CD4-positive, alpha-beta T cell treated with Interleukin-2 at 100 ng/mL for 4 hours (primary cell): ENCODE data around the gene WBP2NL.

ENCODE experiments used
- DNase-seq: peaks from one replicate; pipeline ENCODE4 v3.0.0-alpha.2; 2020; ENCODE audit warnings: low spot score

WBP2NL gene

DNA sequence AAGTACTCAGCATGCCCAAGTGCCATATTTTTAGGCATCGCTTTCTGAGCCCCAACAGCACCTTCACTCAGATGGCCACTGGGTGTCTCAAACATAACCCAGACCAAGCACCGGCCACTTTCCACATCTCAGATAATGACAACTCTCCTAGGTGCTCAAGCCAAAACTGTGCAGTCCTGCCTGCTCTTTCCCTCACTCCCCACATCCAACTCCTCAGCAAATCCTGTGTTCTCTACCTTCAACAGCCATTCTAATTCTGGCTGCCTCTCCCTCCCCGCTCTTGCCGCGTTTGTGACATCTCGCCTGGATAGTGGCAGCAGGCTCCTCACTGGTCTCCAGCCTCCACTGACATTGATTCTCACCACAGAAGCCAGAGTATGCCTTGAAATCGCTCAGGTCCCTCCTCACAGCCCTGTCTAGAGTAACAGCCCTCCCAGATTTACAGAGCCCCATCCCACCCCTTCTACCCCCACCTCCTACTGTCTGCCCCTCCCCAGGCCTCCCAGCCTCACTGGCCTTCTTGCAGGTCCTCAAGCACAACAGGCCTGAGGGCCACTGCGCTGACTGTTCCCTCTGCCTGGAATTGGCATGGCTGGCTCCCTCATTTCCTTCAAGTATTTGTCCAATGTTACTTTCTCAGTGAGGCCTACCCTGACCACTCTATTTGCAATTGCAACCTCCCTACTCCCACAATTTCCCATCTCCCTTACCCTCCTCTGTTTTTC, 74.2 kb downstream of the WBP2NL start:
- no peak for DNase-seq

DNA sequence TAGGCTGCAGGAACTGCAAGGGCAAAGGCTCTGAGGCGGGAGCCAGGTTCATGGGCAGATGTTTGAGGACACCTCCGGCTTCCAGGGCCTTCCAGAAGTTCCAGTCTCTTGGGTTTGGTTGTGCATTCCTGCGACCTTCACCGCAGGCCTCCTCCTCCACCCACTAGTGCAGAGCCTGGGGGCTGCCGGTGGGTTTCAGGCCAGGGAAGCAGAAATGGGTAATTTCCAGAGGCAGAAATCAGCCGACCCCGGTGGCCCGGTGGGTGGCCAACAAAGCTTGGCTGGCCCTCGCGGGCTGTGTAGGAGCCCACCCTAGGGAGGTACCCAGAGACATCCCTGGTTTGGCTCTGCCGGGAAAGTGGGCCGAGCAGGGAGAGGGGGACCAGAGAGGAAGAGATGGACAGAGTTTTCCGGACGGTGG, 75.0 kb downstream of the WBP2NL start:
- no peak for DNase-seq

DNA sequence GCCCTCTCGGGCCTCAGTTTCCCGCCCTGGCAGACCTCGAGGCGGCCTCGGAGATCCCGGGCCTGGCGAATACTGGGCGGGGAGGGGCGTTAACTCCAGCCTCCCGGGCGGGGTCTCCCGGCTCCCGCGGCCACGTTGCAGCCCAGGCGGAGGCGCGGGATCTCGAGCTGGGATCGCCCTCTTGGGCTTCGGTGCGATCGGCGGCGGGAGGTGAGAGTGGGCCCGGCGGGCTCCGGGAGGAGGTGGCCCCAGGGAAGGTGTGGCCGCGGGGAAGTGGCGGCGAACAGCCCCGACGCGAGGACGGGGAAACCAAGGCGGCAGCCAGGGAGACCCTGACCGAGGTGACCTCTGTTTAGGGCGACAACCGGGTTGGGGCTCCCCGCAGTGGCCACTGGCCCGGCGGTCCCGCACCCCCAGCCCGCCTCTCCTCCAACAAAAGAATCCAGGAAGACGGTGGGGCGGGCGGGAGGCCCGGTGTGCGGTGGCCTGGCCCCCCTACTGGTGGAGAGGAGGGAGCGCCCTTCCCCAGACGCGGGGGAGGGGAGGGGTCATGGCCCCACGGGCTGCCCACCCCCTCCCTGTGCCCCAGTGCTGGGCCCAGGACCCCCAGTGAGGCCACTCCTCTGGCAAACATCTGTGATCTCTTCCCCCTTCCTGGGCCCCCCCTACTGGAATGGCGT, 75.7 kb downstream of the WBP2NL start, which contains the start of gene PHETA2:
Gene PHETA2 (plus strand): TSS at position 117 of the 680 bp plus-strand sequence. CDS start 3,046 bp downstream, outside the sequence.
- DNase-seq, result peak; percentile 50

DNA sequence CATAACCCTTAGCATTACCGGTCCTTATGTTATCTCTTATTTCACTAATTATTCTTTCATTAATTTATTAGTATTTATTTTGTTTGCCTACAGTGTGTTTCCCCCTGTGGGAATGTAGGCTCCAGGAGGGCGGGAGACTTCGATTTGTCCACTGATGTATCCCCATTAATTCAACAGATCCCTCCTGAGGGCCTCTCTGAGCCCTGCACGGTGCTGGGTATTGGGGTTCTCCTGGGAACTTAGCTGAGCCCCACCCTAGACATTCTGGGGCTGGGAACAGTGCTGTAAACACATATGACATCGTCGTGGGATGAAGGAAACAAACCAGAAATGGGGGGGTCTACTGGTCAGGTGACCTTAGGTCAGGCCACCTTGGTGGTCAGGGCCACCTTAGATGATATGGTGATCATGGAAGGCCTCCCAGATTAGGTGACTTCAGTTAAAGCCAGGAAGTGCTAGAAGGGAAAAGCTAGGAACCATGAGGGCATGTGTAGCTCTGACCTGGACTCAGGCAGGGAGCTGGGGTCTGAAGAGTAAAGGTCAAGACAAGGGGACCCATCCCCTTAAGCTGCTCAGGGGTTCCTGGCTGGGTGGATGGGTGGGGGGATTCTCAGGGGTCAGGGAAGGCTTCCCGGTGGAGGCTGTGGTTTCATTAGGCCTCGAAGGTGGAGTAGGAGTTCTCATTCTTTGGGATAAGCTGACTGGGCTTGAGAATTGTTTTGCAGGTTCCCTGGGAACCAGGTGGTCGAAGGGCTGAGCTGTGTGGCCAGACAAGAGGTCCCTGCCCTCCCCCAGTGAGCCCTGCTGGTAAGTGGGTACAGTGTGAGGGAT, 76.5 kb downstream of the WBP2NL start:
- DNase-seq, result no peak

DNA sequence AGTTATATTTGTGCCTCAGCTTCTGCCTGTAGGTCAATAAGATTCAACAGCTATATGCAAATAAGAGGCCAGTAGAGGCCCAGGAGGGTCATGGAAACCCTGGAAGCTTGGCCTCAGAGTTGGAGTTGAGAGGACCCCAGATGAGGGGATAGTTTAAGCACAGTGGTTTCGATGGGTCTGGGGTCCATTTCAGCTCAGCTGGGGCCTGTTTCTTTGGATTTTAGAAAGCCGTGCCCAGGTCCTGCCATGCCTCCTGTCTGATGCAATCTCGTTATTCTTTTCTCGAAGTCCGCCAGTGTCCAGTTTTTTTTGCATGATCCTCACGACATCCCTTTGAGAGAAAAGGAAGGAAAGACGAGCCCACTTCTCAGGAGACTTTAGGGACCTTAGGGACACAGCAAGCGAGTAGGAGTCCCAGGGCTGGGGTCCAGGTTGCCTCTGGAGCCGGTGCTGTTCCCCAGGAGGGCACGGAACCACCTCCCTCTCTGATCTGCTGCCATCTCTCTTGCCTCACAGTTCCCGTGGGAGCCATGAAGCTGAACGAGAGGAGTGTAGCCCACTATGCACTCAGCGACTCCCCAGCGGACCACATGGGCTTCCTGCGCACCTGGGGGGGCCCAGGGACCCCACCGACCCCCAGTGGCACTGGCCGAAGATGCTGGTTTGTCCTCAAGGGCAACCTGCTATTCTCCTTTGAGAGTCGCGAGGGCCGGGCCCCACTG, 78.3 kb downstream of the WBP2NL start:
- no peak for DNase-seq

DNA sequence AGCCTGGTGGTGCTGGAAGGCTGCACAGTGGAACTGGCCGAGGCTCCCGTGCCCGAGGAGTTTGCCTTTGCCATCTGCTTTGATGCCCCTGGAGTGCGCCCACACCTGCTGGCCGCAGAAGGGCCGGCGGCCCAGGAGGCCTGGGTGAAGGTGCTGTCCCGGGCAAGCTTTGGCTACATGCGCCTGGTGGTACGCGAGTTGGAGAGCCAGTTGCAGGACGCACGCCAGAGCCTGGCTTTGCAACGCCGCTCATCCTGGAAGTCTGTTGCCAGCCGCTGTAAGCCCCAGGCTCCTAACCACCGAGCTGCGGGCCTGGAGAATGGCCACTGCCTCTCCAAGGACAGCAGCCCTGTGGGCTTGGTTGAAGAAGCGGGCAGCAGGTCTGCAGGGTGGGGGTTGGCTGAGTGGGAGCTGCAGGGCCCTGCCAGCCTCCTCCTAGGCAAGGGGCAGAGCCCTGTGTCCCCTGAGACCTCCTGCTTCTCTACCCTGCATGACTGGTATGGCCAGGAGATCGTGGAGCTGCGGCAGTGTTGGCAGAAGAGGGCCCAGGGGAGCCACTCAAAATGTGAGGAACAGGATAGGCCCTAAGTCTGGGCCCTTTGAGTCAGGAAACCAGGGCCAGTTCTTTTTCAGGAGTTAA, 79.0 kb downstream of the WBP2NL start:
- no peak for DNase-seq
